Panc1 (cell line): ENCODE results near the gene ADAMTS2. TPM values are rescaled to one million over a fixed set of nuclear protein-coding genes. Genes with fewer than 3 reads are reported as not detected.

Experiments
- ATAC-seq: fragments of 200-7000 bp; cut with Tn5 transposase; 2 replicates; pipeline ENCODE4 v1.9.1; 2020; ENCODE audit warnings: mild to moderate bottlenecking, moderate library complexity
- BruUV-seq: library from RNA; stranded (reverse); fragments of 400-500 nt; replicated peaks from 2 replicates; lab custom pipeline; 2021; lab: Mats Ljungman, UMichigan
- CTCF ChIA-PET: fragments of 300-600 bp; sonication (Branson Sonifier 250); formaldehyde crosslinking; loops from one replicate; lab custom pipeline; 2022; ENCODE audit warnings: antibody characterized with exemption; lab: Charles Lee
- POLR2A ChIA-PET: fragments of 300-600 bp; sonication (Branson Sonifier 250); formaldehyde crosslinking; loops from one replicate; lab custom pipeline; 2022; ENCODE audit warnings: antibody characterized with exemption; lab: Charles Lee
- DNase-seq: peaks from one replicate; pipeline ENCODE4 v3.0.0-alpha.2; 2010; ENCODE audit warnings: low read depth, low spot score
- H3K27ac ChIP-seq: 2 replicates; pipeline ENCODE4 v1.5.1; 2011; ENCODE audit warnings: mild to moderate bottlenecking, low read length, inconsistent platforms
- H3K27me3 ChIP-seq: fragments of 200-500 bp; sonication (Bioruptor generic); 2 replicates; pipeline ENCODE4 v1.6.0; 2014; ENCODE audit warnings: low read length, inconsistent platforms; ENCODE audit not compliant: control insufficient read depth, insufficient read depth
- H3K36me3 ChIP-seq: fragments of 200-500 bp; sonication (Bioruptor generic); 2 replicates; pipeline ENCODE4 v1.5.1; 2014; ENCODE audit warnings: inconsistent platforms, mild to moderate bottlenecking, low read length, moderate library complexity; ENCODE audit not compliant: control insufficient read depth, insufficient read depth
- H3K4me1 ChIP-seq: 2 replicates; pipeline ENCODE4 v1.5.1; 2011; ENCODE audit warnings: inconsistent platforms, mild to moderate bottlenecking, low read length, moderate library complexity; ENCODE audit not compliant: control insufficient read depth, insufficient read depth
- H3K4me3 ChIP-seq, 2 experiments: 2 replicates each; pipeline ENCODE4 v1.5.1; 2011 to 2012; ENCODE audit warnings: low read depth in 2 of 2, low read length in 2 of 2, mild to moderate bottlenecking in 2 of 2, inconsistent platforms in 1 of 2, moderate library complexity in 1 of 2
- H3K9me3 ChIP-seq: fragments of 200-500 bp; sonication (Bioruptor generic); 2 replicates; pipeline ENCODE4 v1.5.1; 2014; ENCODE audit warnings: low read depth, mild to moderate bottlenecking, inconsistent platforms, low read length, moderate library complexity; ENCODE audit not compliant: control insufficient read depth, insufficient read depth
- CTCF ChIP-seq: fragments of 450-650 bp; IDR thresholded peaks from 2 replicates; pipeline ENCODE4 v1.5.1; 2017; ENCODE audit warnings: mild to moderate bottlenecking
- POLR2AphosphoS5 ChIP-seq: IDR thresholded peaks from 2 replicates; pipeline ENCODE4 v1.6.1; 2012; ENCODE audit warnings: mild to moderate bottlenecking, low read depth, low read length, moderate library complexity
- REST ChIP-seq, 2 experiments: IDR thresholded peaks; 2 replicates each; pipeline ENCODE4 v1.6.1; 2011 to 2012; ENCODE audit warnings: low read depth in 2 of 2, control low read depth in 1 of 2, low read length in 1 of 2, mild to moderate bottlenecking in 1 of 2, moderate library complexity in 1 of 2; ENCODE audit not compliant: insufficient read depth in 1 of 2
- SIN3A ChIP-seq: IDR thresholded peaks from 2 replicates; pipeline ENCODE4 v1.6.1; 2012; ENCODE audit warnings: low read depth, mild to moderate bottlenecking, low read length, moderate library complexity, borderline replicate concordance; ENCODE audit not compliant: insufficient read depth
- TCF7L2 ChIP-seq: IDR thresholded peaks from 2 replicates; pipeline ENCODE4 v1.6.1; 2011; ENCODE audit warnings: mild to moderate bottlenecking, low read depth, low read length, inconsistent platforms
- in situ Hi-C: cut with HindIII; loops from 2 replicates; pipeline ENCODE4 v1.10.0; 2016; ENCODE audit warnings: low sequenced_read_pairs, low pct_unique_long_range_greater_than_20kb
- intact Hi-C: fragments of 100-400 bp; cut with micrococcal nuclease; formaldehyde crosslinking; loops from one replicate; pipeline ENCODE4 v1.10.0; 2022; ENCODE audit not compliant: unreplicated experiment
- total RNA-seq: library from RNA; stranded (reverse); gene quantifications from one replicate; pipeline ENCODE4 v1.2.1, GENCODE V29; 2021; ENCODE audit not compliant: unreplicated experiment

ADAMTS2 gene
- total RNA-seq, 1 experiment from 2014 or later, result 0.13 TPM

GRCh38 chr5:179318221-179318955, 26.9 kb downstream of the ADAMTS2 start:
- POLR2A ChIA-PET, result no interaction called here
- Histone ChIP-seq H3K4me3 (no peak overlapping the region), H3K4me1 (no peaks in the 10 kb centered on the region), H3K36me3 (no peaks in the 10 kb centered on the region), H3K27ac (no peak overlapping the region), H3K9me3 (no peaks in the 10 kb centered on the region), H3K27me3 (peaks cover 3% of the 10 kb centered on the region; the same call in 1 of the 2 replicates)
- CTCF ChIA-PET, result interaction anchor here (0.7 kb wide), 1 partner anchor 126 kb away, joined by 9 read pairs; no protein-coding TSS in a partner anchor
- no peak for ATAC-seq
- TF ChIP-seq SIN3A (no peak), POLR2AphosphoS5 (no peak), TCF7L2 (no peak), CTCF (no peak), REST (IDR thresholded peaks at IDR 0.05; ENCODE audit: insufficient read depth in 1 of 2, low read depth in 2 of 2, low read length in 1 of 2) (no peak)
- intact Hi-C loops (no loop called here), in situ Hi-C loops (no loop called here)
- no peak for DNase-seq
- no TSS peak for BruUV-seq

GRCh38 chr5:179317411-179318220, 27.6 kb downstream of the ADAMTS2 start:
- no peaks in the 10 kb centered on the region for H3K9me3 ChIP-seq
- intact Hi-C loops, result no loop called here
- no peaks in the 10 kb centered on the region for H3K36me3 ChIP-seq
- ATAC-seq (no peak), DNase-seq (no peak)
- BruUV-seq, result no TSS peak
- TF ChIP-seq SIN3A (no peak), CTCF (no peak), TCF7L2 (no peak), POLR2AphosphoS5 (no peak), REST (IDR thresholded peaks at IDR 0.05; ENCODE audit: insufficient read depth in 1 of 2, low read depth in 2 of 2, low read length in 1 of 2) (no peak)
- H3K4me1 ChIP-seq, result no peaks in the 10 kb centered on the region
- H3K27ac ChIP-seq, result no peak overlapping the region
- peaks cover 3% of the 10 kb centered on the region; the same call in 1 of the 2 replicates for H3K27me3 ChIP-seq
- no peak overlapping the region for H3K4me3 ChIP-seq
- POLR2A ChIA-PET, result no interaction called here
- in situ Hi-C loops, result no loop called here
- CTCF ChIA-PET, result interaction anchor here (0.7 kb wide), 1 partner anchor 125 kb away, joined by 9 read pairs; no protein-coding TSS in a partner anchor
